HL-60/S4 treated with retinoic acid at 250 ng/mL for 4 days and 3 days (cell line): Measurements from ENCODE around the gene CLCN1.
"Not testable (repeated sequence)": the region's sequence is repeated elsewhere in the genome, so short reads cannot be mapped to it uniquely, and the experiment has no call there.

Experiments used
- in situ Hi-C: fragments of 300-500 bp; cut with MboI; formaldehyde crosslinking; loops from 2 replicates; pipeline ENCODE4 v1.7.0; 2022; ENCODE audit warnings: low sequenced_read_pairs

The CLCN1 gene

DNA sequence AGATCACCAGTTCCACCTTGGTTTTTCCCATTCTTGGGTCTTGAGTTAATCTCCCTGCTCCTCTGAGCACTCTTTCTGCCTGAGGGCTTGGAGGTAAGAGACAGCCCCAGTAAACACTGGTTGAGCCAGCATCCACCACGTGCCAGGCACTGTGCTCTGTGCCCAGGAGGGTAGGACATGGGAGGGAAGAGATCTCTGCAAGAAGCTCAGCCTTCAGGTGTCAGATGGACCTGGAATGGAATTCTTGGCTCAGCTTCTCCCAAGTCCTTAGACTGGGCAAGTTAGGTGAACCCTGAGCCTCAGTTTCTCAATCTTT is 67.7 kb downstream of the CLCN1 start:
- in situ Hi-C loops = no loop called here

DNA sequence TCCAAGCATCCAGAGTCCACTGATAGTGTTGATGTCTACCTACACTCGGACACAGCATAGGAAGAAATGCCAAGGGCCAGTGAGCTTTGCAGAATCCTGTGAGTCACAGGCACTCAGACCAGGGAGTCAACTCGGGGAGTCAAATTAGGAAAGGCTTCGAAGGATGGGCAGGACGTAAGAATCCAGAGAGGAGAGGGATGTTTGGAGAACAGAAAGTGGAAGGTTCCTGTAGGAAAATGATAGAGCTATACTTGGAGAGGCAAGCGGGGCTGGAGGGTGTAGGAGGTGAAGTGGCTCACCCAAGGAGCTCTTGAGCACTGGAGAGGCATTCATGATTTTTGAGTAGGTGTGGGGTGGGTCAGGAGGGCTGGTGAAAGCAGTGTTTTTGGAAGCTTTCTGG is 68.2 kb downstream of the CLCN1 start:
- in situ Hi-C loops = no loop called here

GRCh38 chr7:143384661-143385631 is 69.0 kb downstream of the CLCN1 start:
- in situ Hi-C loops = no loop called here

DNA sequence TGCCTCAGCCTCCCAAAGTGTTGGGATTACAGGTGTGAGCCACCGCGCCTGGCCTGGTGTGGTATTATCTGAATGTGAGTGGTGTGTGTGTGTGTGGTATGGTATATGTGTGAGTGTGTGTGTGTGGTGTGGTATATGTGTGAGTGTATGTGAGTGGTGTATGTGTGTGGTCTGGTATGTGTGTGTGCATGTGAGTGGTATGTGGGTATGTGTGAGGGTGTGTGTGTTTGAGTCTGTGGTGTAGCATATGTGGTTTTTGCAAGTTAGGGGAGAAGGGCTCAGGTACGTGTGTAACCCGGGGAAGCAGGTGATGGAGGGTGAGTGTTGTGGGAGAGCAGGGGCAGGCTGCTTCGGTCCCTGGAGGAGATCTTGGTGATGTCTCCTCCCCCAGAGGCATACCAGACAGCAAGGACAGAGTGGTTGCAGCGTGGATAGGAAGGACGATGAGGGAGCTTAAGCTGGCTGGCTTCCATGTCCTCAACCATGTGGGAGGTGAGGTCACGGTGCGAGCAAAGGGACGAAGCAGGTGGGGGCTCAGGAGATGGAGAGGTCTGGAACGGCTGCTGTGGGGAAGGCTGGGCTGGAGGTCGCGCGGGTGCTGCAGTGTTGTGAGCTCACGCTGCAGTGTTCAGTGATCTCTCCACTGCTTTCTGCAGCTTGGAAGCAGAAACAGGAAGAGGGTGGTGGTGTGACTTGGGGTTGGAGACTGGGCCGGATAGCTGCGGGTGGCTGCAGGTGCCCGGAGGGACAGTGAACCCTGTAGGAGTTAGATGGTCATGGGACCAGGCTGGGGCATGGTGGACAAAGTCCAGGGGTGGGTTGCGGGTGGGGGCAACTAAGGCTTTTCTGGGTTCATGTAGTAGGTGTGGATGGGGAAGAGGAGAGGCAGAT is 70.2 kb downstream of the CLCN1 start:
- in situ Hi-C loops = no loop called here

DNA sequence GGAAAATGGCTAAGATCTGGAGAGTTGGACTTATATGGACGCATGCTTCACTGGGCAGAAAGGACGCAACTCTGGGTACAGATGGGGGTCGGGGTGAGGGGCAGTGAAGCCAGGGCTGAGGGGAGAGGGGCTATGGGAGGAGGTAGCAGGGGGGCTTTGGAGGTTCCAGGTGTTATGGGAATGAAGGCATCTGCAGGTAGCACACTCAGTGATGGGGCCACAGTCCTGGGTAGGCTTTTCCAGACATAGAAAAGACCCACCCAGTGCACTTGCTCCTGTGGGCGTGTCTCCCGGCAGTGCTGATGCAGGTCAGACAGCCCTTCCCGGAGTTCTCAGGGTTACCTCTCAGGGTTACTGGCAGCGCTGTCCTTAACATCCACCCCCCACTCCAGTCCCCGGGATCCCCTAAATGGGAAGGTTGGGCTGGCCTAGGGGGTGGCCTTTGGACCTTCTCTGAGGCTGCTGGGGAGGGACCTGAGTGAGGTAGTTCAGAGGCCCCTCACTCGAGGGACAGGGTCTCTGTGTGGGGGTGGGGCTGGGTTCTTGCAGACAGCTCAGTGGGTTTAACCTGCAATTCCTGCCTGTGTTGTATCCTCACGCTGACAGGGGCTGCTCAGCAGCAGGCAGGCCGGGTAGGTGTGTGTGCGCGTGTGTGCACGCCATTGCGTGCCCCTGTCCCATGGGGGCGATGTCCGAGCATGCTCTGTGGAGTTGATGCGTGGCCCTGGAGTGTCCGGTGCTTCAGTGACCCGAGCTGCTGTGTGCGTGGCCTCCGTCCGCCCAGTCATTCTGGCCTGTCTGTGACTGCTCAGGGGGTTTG is 71.5 kb downstream of the CLCN1 start:
- in situ Hi-C loops = no loop called here

DNA sequence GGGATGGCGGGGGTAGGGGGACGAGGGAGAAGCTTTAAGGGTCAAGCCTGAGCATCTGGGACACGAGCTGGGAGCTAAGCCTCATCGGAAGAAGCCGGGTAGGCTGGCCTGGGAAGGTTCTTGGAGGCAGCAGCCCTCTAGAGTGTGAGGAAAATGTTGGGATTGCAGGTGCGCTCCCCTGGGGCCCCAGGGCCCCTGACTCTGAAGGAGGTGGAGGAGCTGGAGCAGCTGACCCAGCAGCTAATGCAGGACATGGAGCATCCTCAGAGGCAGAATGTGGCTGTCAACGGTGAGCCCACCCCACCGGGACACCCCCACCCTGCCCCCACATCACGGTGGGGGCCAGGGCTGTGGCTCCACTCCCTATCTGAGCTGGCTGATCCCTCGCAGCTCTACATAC is 72.1 kb downstream of the CLCN1 start:
- in situ Hi-C loops = no loop called here

- in situ Hi-C loops = no loop called here
These were observed 72.7 kb downstream of the CLCN1 start for GRCh38 chr7:143388491-143389101.

GRCh38 chr7:143389316-143390103 is 73.6 kb downstream of the CLCN1 start:
- in situ Hi-C loops = no loop called here

DNA sequence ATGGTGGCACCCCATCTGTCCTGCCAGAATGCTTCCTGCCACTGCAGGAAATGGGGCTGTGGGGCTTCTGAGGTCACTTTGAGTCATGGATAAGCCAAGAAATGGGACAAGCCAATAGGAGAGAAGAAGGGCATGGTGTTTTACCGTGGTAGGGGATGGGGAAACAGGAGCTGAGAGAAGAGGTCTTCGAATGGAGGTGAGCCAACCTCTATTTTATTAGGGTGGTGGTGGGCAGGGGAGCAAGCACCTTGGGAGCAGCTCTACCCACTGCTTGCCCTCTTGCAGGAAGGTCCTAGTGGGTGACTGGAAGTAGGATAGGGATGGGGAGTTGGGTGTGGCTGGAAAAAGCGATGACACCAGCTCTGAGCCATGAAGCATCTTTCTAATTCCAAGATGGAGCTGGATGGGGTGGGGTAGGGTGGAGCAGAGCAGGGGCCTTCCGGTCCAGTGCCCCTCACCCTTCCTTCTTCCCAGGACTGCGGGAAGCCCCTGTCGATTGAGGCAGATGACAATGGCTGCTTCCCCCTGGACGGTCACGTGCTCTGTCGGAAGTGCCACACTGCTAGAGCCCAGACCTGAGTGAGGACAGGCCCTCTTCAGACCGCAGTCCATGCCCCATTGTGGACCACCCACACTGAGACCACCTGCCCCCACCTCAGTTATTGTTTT is 74.3 kb downstream of the CLCN1 start:
- in situ Hi-C loops = no loop called here

- in situ Hi-C loops = no loop called here
These were observed 74.9 kb downstream of the CLCN1 start for GRCh38 chr7:143390773-143391317.

- in situ Hi-C loops = no loop called here
These were observed 75.8 kb downstream of the CLCN1 start for GRCh38 chr7:143391462-143392404.

DNA sequence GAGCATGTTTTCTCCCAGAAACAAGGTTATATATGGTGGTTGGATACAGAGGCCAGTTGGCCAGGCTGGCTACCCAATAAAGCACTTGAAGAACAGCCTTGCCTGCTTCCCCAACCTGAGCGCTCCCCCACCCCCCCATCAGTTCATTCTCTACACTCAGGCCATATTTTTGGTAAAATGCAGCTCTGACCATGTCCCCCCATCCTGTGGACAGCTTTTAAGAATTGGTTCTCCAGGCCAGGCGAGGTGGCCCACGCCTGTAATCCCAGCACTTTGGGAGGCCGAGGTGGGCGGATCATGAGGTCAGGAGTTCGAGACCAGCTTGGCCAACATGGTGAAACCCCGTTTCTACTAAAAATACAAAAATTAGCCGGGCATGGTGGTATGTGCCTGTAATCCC is 76.5 kb downstream of the CLCN1 start:
- in situ Hi-C loops = not testable (repeated sequence)

DNA sequence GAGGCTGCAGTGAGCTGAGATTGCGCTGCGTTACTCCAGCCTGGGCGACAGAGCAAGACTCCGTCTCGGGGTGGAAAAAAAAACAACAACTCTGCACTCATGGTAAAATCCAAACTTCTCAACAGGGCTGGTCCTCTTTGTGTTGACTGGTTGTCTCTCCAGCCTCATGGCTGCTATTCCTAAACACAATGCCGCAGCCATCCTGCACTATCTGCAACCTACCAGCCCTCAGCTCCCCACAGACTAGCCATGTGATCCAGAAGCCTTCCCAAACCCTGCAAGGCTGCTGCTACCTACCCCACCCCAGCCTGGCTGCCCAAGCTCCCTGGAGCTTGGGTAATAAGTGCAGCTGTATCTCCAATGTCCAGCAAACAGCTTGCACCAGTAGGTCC is 77.0 kb downstream of the CLCN1 start:
- in situ Hi-C loops = no loop called here

DNA sequence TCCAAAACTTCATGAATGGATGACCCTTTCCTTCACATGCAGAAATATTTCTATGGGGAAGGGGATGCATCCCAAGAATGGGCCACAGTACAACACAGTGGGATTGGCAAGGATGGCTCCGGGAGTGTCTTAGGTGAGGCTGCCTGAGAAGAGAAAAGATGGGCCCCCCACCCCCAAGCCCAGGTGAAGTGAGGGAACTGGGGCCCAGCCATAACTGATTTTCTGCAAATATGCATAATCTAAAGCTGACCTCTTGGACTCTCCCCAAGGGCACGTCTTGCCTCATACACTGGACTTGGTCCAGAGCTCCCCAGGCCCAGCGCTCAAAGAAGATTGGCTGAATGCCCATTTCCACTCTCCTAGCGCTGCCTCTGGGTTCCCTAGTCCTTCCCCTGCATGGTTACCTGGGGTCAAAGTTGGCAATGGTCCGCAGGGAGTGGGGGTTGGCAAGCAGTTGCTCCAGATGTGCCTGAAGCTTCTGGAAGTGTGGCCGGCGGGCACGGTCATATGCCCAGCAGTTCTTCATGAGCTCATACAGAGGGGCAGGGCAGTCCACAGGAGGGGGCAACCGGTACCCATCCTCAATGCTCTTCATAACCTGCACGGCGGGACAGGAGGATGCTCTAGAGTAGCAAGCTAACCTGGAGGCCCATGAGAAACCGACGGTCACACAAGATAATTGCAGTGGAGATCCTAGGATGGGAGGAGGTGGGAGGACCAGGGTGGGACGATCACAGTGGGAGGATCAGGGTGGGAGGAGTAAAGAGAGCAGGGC is 77.5 kb downstream of the CLCN1 start:
- in situ Hi-C loops = no loop called here

DNA sequence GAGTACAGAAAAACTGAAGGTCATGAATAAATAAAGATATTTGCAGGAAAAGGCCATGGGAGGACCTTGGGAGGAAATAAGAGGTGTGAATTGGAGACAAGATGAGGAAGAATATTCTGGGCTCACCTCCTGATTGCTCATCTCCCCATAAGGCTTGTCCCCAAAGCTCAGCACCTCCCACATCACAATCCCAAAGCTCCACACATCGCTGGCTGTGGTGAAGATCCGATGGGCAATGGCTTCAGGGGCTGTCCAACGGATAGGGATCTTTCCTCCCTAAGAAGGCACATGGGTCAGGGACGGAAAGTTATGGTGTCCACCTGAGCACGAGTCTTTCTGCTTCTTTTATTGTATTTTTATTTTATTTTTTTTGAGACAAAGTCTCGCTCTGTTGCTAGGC is 78.2 kb downstream of the CLCN1 start:
- in situ Hi-C loops = no loop called here

- in situ Hi-C loops = no loop called here
These were observed 78.9 kb downstream of the CLCN1 start for GRCh38 chr7:143394777-143395176.
